Testis (tissue), 2 donors: ENCODE results near the gene TACO1.

Experiments
- CTCF ChIP-seq, 3 experiments: fragments of 450-650 bp in 2 of 3; fragments of 200-600 bp in 1 of 3; sonication (generic) in 1 of 3; IDR thresholded peaks; one replicate each; pipeline ENCODE4 v1.5.1; 2016 to 2019; ENCODE audit warnings: antibody characterized with exemption in 3 of 3, mild to moderate bottlenecking in 2 of 3, moderate library complexity in 1 of 3
- POLR2A ChIP-seq: fragments of 450-650 bp; IDR thresholded peaks from one replicate; pipeline ENCODE4 v1.6.1; 2017; ENCODE audit warnings: antibody characterized with exemption, mild to moderate bottlenecking, moderate library complexity

- TF ChIP-seq CTCF (IDR thresholded peaks at IDR 0.05) (no peak), POLR2A (no peak)
These were observed 22.5 kb upstream of the TACO1 start for GRCh38 chr17:63578027-63578768.
